HG03196 (cell line): ENCODE results near the gene AOPEP.

Source experiments
- ATAC-seq: cut with Tn5 transposase; IDR thresholded peaks from one replicate; pipeline ENCODE4 v1.9.1; 2021; ENCODE audit not compliant: unreplicated experiment

AOPEP gene

DNA sequence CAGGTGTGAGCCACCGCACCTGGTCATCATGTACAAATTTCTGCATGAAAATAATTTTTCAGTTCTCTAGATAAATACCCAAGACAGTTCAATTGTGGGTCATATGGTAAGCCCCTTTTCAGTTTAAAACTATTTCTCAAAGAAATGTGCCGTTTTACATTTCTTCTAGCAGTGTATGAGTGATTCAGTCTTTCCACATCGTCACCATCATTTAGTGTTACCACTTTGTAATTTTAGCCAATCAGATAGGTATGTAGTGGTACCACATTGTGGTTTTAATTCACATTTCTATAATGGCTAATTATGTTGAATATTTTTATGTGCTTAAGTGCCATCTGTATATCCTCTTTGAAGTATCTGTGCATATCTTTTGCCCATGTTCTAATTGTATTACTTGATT, 163.1 kb downstream of the AOPEP start:
- no peak for ATAC-seq

DNA sequence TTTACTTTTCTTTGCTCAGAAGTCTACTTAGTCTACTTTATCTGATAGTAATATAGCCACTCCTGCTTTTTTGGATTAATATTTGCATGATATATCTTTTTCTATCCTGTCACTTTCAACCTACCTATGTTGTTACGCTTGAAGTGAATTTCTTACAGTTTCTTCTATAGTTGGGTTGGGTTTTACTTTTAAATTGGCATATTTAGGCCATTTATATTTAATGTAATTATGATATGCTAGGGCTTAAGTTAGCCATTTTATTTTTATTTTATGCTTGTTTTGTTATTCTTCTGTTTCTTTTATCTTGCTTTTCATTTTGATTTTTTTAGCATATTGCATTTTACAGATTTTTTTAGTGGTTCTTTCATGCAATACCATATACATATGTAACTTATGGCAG, 164.7 kb downstream of the AOPEP start:
- no peak for ATAC-seq

DNA sequence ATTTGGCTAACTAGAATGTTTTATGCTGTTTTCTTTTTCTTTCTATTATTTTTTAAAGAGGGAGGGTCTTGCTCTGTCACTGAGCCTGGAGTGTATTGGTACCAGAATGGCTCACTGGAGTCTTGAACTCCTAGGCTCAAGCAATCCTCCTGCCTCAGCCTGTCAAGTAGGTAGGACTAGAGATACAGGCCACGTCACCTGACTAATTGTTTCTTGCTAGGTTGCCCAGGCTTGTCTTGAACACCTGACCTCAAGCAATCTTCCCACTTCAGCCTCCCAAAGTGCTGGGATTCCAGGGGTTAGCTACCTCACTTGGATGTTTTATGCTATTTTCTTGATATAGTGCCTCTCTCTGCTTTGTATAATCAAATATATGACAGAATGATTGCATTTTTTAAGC, 166.2 kb downstream of the AOPEP start:
- ATAC-seq, result no peak

DNA sequence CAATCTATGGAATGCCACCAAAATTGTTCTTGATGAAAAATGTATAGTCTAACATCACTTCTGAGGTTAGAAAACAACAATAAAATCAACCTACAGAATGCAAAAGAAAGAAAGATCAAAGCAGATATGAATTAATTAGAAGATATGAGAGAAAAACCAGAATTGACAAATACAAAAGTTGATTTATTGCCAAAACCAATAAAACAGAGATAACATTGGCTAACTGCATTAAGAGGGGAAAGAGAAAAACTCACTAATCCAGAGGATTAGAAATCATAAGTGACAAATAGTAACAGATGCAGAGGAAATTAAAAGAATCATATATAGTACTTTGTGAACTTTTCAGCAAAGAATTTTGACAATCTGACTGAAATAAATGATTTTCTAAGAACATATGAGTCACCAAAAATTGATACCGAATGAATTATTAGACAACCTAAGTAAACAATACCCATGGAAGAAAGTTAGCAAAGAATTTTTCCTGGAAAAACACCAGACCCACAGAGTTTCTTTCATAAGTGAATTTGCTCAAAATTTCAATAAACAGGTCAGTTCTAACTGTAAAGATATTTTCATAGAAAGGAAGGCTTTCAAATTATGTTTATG, 167.7 kb downstream of the AOPEP start:
- no peak for ATAC-seq

DNA sequence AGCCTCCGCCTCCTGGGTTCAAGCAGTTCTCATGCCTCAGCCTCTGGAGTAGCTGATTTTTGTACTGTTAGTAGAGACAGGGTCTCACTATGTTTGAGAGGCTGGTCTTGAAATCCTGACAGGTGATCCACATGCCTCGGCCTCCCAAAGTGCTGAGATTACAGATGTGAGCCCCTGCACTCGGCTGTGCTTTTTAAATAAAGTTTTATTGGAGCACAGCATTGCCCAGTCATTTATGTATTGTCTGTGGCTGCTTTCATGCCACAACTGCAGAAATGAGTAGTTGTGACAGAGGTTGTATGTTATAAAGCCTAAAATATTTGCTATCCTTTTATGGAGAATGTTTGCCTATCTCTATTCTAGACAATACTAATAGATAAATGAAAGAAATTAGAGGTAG, 169.2 kb downstream of the AOPEP start:
- ATAC-seq, result no peak

DNA sequence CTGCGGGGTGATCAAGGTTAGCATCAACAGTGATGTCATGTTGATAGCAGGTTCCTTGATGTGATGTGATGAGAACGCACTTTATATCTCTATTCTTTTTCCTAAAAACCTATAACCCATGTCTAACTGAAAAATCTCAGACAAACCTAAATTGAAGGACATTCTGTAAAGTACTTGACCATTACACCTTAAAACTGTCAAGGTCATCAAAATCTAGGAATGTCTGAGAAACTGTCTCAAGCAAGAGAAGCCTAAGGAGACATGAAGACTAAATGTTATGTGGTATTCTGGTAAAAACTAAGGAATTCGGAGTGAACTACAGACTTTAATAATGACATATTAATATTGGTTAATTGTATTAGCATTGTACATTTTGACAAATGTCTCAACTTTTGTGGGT, 170.0 kb downstream of the AOPEP start:
- ATAC-seq, result no peak

DNA sequence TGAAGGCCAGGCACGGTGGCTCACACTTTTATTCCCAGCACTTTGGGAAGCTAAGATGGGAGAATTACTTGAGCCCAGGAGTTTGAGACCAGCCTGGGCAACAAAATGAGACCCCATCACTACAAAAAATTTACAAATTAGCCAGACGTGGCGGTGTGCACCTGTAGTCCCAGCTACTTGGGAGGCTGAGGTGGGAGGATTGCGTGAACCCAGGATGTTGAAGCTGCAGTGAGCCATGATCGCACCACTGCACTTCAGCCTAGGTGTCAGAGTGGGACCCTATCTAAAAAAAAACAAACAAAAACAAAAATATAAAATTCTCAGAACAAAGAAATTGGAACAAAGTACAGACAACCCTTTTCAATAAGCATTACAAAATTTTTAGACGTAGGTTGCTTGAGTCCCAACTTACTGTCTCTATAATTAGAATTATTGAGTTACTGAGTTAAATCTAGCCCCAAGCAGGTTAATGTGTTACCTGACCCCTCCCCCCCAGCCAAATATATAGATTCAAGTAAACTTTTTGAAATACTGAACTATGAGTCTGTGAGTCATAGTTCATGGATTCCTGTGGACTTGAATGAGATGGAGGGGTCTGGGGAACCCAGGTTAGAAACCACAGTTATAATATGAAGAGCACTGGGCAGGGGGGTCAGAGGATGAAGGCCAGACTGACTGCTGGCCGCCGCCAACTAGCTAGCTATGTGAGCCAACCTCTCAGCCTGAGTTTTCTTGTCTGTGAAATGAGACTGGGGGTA, 173.1 kb downstream of the AOPEP start:
- no peak for ATAC-seq

DNA sequence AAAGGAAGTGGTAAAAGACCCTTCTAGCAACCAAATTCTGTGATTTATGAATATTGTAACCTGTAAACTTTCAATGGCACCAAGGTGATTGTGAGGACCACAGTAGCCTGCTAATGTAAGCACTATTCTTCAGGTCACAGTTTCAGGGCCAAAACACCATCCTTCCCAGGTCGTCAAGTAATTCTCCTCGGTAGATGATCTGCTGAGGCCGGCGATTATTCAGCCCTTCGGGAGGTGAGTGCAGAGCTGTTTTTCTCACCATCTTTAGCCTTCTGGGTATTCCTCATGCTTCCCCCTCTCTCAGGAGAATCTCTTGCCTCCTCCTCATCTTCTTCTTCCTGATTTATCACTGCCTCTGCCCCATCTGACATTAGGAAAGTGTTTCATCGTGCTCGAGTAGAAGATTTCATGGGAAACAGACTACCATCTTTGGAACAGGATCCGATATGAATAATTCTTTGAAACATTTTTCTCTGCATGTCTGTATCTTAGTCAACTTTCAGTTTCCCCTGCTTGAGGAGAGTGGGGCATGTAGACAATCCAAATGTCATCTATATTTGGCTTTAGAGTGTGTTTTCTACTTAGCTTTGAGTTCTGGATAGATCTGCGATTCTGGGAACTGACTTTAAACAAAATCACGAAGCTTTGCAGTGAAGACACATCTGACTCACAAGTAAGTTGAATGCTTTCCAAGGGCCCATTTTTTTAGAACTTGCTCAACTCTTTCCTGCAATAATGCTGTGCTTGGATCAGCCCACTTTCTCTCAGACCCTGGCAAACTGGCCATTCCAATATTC, 173.9 kb downstream of the AOPEP start:
- ATAC-seq, result no peak

DNA sequence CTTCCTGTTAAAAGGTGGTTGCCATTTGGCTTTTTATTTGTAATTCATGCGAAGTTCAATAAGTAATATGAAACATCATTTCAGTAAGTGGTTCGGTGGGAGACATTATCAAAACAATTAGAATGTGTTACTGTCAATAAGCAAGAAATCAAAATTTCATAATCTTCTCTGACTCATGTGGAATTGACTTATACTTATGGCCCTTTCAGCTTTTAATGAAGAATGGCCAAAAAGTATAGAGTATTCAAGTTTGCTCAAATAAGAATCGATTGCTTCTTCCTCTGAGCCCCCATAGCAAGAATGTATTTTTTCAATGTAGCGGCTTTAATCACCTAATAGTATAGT, 174.5 kb downstream of the AOPEP start:
- no peak for ATAC-seq

DNA sequence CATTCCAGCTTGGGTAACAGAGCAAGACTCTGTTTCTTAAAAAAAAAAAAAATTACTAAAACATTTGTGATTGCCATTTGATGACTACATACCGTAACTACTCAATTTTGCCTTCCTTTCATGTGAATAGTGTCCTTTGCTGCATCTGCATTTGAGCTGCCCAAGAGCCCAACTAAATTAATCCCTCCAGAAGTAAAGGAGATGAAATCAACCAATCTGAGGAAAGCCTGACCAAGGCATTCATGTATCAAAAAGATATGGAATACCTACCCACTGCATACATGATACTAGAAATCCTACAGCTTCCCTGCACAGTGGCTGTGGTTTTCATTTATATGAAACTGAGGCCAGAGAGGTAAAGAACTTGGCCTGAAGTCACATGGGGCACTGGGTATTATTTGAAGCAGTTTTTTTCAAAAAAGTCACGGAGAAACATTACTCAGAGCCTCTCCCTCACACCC, 177.5 kb downstream of the AOPEP start:
- ATAC-seq, result no peak

DNA sequence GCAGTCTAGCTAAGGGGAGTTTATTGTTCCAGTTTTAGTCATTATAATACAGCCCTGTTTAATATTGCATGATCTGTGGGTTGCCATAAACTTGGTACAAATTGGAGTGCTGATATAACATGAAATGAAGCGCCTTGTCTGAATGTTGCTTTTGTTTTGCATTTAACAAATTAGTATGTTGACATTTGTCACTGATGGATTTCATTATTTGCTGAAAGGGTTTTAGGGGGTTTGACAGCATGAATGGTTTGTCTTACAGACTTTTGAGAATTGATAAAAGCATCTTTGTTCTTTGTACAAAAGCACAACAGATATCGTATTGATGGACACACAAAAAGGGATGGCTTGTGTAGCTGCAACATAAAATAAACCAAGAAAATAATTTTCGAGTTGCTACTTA, 178.3 kb downstream of the AOPEP start:
- no peak for ATAC-seq

DNA sequence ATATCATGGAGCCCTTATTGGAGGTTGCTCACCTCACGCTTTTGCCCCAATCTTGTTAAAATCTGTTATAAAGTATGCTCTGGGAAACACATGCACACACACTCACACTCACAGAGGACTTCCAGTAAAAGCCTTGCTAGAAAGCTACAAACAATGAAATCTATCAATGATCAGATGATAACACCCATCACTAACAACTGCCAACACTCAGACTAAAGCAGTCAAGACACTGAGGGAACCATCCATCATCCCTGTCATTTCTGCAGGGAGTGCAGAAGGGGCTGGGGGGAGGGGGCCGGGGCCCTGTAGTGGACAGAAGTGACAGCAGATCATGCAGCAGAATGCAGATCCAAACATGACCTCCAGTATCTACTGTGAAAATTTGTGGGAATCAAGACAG, 179.1 kb downstream of the AOPEP start:
- no peak for ATAC-seq

DNA sequence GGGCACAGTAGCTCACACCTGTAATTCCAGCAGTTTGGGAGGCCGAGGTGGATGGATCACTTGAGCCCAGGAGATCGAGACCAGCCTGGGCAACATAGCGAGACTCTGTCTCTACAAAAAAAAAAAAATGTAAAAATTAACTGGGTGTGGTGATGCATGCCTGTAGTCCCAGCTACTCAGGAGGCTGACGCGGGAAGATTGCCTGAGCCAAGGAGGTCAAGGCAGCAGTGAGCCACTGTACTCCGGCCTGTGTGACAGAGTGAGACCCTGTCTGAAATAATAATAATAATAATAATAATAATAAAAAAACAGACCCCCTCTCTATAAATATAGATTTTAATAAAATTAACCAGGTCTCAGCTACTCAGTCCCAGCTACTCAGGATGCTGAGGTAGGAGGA, 179.7 kb downstream of the AOPEP start:
- no peak for ATAC-seq

DNA sequence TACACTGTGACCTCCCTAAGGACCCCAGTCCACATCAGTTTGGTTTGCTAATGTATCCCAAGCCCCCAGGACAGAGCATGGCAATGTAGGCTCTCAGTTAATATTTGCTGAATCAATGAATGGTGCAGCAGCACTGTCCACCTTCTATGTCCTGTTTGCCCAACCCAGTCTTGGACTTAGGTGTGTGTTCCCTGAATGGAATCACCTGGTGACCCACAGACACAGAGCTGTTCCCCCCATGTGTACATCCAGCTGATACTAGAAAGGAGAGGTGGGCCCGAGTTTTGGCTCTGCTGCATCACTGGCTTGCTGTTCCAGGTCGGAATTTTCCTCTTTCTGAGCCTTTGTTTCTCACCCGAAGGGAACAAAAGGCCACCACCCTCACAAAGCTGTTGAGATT, 180.2 kb downstream of the AOPEP start:
- no peak for ATAC-seq

DNA sequence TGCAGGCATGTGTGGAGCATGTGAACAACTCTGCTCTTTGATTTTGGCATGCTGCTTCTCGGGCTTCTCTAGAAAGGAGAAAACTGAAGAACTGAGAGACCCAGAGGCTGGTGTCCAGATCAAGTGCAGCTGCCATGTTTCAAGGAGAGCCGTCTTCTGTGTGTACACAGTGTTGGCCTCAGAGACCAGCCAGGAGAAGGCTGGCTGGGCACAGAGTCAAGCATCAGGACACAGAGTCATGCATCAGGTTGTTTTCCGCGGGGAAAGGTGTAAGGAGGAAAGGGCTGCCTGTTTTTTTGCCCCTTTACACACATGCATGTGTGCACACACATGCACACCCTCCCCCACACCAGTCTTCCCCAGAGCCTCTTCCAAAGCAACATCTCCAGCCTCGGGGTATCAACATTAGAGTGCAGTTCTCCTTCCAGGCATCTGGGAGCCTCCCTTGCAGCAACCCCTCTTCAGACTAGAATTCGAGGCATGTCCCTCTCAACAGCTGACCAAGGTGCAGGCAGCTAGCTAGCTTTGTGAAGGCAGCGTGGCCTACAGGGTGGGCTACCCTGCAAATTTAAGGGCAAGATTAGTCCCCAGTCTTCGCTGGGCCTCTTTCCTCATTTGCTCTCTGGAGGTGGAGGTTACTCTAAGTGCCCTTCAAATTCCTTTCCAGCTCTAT, 180.9 kb downstream of the AOPEP start:
- no peak for ATAC-seq

DNA sequence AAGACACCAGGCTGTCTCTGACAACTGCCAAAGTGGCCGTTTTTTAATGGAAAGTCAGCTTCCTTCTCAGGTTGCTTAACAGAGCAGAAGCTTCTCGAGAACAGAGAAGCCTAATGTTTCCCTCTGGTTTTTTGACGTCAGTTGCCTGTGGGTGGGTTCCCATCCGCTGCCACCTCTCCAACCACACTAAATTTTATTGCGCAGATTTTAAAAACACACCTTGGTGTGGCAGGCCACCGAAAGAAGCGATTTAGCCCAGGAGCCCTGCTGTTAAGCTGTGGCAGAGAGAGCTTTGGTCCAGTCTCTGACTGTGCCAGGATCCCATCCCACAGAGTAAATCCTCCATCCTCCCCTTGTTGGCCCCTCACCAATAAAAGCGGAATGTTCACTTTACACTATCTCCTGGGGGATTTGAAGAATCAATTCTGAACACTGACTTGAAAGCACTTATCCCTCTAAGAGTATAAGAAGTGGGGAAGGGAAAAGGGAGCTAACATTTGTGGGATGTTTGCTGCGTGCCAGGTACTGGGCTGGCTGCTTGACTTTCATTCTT, 181.6 kb downstream of the AOPEP start:
- no peak for ATAC-seq

DNA sequence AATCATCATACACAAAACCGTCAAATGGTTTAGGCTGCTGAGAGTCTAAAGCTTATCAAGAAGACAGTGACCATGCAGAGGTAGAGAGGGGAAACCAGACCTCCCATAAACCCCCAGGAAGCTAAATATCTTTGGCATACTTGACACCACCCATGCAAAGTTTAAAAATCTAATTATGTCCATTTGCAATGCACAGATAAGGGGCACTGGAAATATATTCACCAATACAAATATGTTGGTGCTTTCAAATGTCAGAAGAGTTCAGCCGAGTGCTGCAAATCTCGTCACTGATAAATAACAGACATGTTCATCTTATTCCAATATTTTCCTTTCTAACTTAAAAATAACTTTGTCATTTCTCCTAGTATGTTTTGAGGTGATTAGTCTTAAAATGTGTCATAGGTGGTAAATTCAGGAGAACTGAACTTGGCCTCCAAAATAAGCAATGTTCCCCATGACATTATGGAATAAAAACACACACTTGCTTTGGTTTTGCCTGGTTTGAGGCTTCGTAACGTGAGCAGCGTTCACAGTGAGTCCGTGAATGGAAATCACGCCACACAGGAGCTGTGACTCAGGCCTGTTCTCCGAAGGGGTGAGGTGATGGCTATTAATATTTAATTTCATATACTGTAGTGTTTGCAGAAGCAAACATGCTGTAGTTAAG, 182.2 kb downstream of the AOPEP start:
- ATAC-seq, result no peak

DNA sequence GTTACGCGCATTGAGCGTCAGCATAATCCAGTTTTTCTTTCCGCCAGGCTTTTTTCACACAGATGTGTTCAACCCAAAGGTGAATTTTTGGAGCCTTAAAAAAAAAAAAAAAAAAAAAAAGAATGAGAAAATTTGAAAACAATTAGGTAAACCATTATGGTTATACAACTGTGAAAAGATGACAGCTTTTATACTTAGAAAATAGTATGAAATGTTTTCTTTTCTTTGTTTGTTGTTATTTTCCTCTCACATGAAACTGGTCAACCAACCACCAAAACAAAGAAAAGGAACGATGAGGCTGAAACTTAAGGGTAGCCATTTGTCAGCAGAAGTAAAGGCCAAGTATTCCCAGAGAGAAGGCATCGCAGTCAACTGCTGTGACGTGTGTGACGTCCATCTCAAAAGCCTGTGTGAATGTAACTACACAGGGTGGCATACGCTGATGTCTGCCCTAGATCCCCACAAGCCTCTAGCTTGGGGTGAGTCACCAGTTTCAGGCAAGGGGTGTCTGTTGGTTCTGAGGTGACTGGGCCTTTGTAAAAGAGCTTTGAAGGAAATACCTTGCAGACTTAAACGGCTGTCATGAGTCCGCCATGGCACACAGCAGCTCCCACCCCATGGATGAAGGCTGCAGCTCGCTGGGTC, 182.9 kb downstream of the AOPEP start:
- no peak for ATAC-seq

DNA sequence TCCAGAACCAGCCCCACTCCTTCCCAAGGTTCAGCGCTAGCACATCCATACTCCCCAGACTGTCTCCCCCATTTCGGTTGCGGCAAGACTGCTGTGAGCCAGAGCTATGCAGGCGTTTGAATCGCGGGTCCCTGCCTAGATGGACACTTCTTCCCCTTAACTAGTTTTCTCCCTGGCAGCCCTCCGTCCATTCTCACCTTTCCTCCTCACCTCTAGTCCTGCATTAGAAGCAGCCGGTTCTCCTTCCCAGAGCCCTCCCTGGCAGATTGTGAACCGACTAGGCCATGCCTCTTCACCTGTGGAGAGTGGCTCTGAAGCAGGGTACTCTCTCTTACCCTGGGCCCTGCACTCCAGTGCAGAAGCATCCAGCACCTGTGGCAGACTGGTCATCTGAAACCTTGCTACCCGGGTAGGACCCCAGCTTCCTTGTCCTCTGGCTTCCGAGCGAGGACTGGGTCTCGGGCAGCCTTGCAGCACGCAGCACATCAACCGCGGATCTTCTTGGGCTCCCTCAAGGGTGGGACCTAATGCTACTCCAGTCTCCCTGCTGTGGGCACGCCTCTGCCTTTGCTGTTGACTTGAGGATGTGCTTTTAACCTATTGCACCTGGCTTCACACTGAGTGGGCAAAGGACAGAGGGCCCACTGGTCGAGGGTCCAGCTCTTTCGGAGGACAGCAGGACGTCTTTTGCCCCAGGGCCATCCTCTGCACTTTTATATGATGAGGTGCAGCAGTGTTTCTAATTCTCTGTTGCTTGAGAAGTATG, 183.6 kb downstream of the AOPEP start:
- no peak for ATAC-seq

DNA sequence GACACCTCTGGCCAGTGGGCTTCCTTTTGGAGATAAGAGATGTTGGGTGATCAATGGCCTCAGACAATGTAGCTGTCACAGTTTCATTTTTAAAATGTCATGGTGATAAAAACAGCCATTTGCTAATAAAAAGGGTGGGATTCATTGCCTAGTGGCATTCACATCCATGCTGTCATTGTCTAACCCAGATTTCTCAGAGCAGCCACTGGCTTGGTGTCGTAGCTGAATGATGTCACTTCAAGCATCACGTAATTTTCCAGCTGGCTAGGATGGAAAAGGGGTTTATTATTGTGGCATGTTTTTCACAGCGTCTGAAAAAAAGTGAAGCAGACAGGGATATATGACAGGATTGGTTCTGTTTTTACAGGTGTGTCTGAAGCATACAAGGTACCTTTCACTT, 184.7 kb downstream of the AOPEP start:
- ATAC-seq, result no peak
